ENCODE results near the gene SPON1.
"Not testable (repeated sequence)": the region's sequence is repeated elsewhere in the genome, so short reads cannot be mapped to it uniquely, and the experiment has no call there.

SPON1 gene

DNA sequence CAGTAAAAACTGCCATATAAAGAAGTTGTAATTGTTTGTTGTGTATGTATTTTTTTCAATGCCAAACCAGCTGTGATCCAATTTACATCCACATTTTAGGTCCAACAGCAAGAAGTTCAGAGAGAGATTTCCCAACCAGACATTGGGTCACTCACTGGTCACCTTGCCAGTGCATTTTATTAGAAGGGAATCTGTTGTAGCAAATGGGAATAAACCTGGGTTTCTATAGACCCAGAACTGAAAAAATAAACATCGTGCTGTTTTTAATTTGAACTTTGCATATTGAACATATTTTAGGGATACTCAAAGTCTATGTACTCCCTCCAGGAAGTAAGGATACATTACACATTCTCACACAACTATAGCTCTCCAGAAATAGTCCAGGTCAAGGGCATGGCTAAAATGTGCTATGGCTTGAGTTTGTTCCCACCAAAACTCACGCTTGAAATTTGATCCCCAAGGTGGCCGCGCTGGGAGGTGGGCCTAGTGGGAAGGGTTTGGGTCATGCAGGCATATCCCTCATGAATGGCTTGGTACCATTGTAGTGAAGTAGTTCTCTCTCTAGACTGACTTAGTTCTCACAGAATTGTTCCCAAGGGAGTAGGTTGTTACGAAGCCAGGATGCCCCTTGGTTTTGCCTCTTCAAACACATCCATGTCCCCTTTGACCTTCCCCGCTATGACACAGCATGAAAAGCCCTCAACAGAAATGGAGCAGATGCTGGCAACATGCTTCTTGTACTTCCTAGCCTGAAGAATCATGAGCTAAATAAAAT, 305.5 kb downstream of the SPON1 start:
- H3K27ac ChIP-seq (ENCODE audit: low read length), result no peak overlapping the region
- H3K4me3 ChIP-seq (ENCODE audit: low read length in 2 of 2), result no peak overlapping the region
- H3K9me3 ChIP-seq (ENCODE audit: control insufficient read depth in 2 of 2, low read length in 2 of 2), result no peaks in the 10 kb centered on the region
- no peak overlapping the region for H3K9ac ChIP-seq (ENCODE audit: low read length in 2 of 2)
- no peaks in the 10 kb centered on the region for H3K27me3 ChIP-seq (ENCODE audit: control insufficient read depth in 1 of 2, insufficient read depth in 2 of 2, low read length in 2 of 2)
- peaks cover 20 to 29% of the 10 kb centered on the region in 2 donors for H3K36me3 ChIP-seq (ENCODE audit: control insufficient read depth in 2 of 2, insufficient read depth in 2 of 2, low read length in 2 of 2)
- H3K4me1 ChIP-seq (ENCODE audit: control insufficient read depth, insufficient read depth, low read length), result no peaks in the 10 kb centered on the region

DNA sequence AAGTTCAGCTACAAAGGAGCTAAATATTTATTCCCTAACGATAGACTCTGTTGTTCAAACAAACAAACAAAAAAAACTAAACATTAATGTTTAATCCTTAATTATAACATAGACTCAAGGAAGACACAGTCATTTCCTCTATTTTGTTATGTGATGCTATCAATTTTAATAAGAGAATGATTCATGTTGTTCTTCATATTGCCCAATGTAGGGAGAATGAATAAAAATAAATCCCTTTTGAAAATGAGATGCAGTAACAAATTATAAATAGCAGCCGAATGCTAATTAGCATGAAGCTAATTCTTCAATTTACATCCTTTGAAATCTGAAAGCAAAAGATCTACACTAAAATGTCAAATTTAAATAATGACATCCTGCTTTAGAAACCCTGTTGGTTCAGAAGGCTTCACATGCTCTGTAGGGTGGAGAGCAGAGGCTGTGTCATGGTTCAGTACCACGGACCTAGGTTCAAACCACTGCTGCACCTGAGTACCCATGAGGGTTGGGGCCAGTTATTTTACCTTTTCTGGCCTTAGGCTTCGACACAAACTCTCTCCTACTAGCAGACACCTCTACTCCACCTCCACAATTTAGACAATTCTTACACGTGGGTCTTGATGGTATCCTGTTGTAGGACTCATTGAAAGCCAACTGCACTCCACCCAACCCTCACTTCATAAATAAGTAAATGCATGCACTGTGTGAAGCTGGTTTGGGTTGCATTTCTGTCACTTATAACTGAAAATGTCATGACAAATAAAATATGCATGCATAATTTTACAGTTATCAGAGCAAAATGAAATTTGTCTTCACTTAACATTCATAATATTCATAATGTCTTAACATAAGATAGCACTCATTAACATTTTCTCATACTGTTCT, 307.4 kb downstream of the SPON1 start:
- no peaks in the 10 kb centered on the region for H3K27me3 ChIP-seq (ENCODE audit: control insufficient read depth in 1 of 2, insufficient read depth in 2 of 2, low read length in 2 of 2)
- no peaks in the 10 kb centered on the region for H3K4me1 ChIP-seq (ENCODE audit: control insufficient read depth, insufficient read depth, low read length)
- H3K9ac ChIP-seq (ENCODE audit: low read length in 2 of 2), result no peak overlapping the region
- peaks cover 13 to 17% of the 10 kb centered on the region in 2 donors for H3K36me3 ChIP-seq (ENCODE audit: control insufficient read depth in 2 of 2, insufficient read depth in 2 of 2, low read length in 2 of 2)
- H3K4me3 ChIP-seq (ENCODE audit: low read length in 2 of 2), result no peak overlapping the region
- no peak overlapping the region for H3K27ac ChIP-seq (ENCODE audit: low read length)
- H3K9me3 ChIP-seq (ENCODE audit: control insufficient read depth in 2 of 2, low read length in 2 of 2), result no peaks in the 10 kb centered on the region

DNA sequence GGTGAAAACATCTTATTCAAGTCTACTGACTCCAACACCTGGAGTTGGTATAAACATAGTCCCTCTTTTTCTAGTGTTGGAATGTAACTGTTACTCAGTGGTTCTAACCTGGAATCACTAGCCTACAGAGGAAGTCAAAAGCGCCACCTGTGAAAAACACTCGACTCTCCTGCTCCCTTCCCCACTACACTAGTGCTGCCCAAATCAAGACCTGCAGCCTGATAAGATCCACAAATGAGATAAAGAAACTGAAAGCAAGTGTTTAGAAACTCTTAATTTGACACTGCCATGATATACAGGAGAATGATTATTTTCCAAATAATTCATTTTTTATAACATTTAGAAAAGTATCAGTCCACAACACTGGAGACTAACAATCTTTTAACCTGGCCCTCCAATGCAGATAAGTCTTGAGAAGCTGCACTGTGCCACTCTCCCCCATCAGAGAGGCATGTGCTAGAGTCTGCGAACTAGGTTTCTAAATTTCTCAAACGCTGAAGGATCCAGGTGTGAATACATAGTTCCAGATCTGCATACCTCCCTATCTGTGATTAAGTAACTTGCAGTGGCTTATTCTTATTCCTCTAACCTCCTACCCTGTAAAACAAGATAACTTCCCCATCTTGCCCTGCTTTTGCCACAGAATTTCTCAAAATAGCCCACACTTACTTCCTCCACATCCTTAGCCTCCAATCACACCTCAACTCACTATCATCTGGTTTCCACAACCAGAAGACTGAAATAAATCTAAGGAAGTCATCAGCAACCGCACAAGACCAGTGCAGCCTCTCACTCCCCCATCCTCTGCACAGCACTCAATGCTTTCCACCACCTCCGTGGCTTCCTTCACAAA, 308.4 kb downstream of the SPON1 start:
- Histone ChIP-seq H3K9ac (ENCODE audit: low read length in 2 of 2) (no peak overlapping the region), H3K27ac (ENCODE audit: low read length) (no peak overlapping the region), H3K36me3 (ENCODE audit: control insufficient read depth in 2 of 2, insufficient read depth in 2 of 2, low read length in 2 of 2) (peaks cover 4 to 7% of the 10 kb centered on the region in 2 donors), H3K9me3 (ENCODE audit: control insufficient read depth in 2 of 2, low read length in 2 of 2) (no peaks in the 10 kb centered on the region), H3K4me1 (ENCODE audit: control insufficient read depth, insufficient read depth, low read length) (no peaks in the 10 kb centered on the region), H3K27me3 (ENCODE audit: control insufficient read depth in 1 of 2, insufficient read depth in 2 of 2, low read length in 2 of 2) (no peaks in the 10 kb centered on the region), H3K4me3 (ENCODE audit: low read length in 2 of 2) (no peak overlapping the region)

DNA sequence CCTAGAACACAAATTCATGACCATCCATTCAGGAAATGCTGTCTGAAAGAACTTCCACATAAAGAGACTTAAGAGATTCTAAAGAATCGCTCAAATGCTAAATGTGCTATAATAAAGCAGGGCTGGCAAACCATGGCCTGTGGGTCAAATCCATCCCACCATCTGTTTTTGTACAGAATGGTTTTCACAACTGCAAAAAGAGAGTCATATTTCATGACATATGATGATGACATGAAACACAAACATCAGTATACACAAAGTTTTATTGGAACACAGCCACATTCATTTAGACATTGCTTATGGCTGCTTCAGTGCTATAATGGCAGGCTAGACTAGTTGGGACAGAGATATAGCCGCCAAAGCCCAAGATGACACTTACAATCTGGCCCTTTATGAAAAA, 311.4 kb downstream of the SPON1 start:
- Histone ChIP-seq H3K9me3 (ENCODE audit: control insufficient read depth in 2 of 2, low read length in 2 of 2) (no peaks in the 10 kb centered on the region), H3K27ac (ENCODE audit: low read length) (no peak overlapping the region), H3K4me1 (ENCODE audit: control insufficient read depth, insufficient read depth, low read length) (no peaks in the 10 kb centered on the region), H3K36me3 (ENCODE audit: control insufficient read depth in 2 of 2, insufficient read depth in 2 of 2, low read length in 2 of 2) (no peaks in the 10 kb centered on the region), H3K27me3 (ENCODE audit: control insufficient read depth in 1 of 2, insufficient read depth in 2 of 2, low read length in 2 of 2) (no peaks in the 10 kb centered on the region), H3K4me3 (ENCODE audit: low read length in 2 of 2) (no peak overlapping the region), H3K9ac (ENCODE audit: low read length in 2 of 2) (no peak overlapping the region)

DNA sequence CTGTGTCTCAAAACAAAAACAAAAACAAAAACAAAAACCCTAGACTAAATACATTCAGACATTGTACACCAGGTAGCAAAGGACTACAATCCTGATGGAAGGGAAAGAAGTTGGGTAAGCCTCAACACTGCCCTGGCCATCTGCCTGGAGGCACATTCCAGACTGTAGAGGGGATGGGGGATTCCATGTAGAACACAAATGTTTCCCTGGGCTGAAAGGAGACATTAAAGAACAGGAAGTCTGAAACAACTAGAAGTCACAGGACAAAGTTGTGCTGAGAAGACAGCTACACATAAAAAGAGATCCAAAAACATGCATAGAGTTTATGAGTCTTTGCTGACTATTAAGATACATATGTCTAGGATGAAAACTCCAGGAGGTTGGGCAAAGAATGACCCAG, 312.6 kb downstream of the SPON1 start:
- Histone ChIP-seq H3K9ac (ENCODE audit: low read length in 2 of 2) (no peak overlapping the region), H3K27me3 (ENCODE audit: control insufficient read depth in 1 of 2, insufficient read depth in 2 of 2, low read length in 2 of 2) (no peaks in the 10 kb centered on the region), H3K4me3 (ENCODE audit: low read length in 2 of 2) (no peak overlapping the region), H3K36me3 (ENCODE audit: control insufficient read depth in 2 of 2, insufficient read depth in 2 of 2, low read length in 2 of 2) (peaks cover 0 to 6% of the 10 kb centered on the region in 2 donors), H3K27ac (ENCODE audit: low read length) (no peak overlapping the region), H3K4me1 (ENCODE audit: control insufficient read depth, insufficient read depth, low read length) (no peaks in the 10 kb centered on the region), H3K9me3 (ENCODE audit: control insufficient read depth in 2 of 2, low read length in 2 of 2) (no peaks in the 10 kb centered on the region)

DNA sequence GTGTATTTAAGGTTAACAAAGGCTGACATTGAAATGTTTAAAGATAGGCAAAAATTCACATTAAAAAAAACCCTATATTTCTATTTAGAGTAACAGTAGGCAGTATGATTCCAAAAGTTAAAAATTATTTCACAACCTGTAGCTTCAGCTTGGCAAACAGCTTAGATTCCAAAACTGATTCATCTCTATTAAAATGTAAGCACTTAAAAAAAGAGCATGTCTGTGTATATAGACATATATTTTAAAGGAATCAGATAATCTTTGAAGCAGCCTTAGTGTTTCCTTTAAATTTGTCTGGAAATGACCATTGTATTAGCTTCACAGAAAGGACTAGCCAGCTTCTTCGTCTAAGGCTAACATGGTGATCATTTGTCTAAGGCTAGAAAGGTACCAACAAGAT, 316.3 kb downstream of the SPON1 start:
- not testable (repeated sequence) for H3K9me3 ChIP-seq (ENCODE audit: control insufficient read depth in 2 of 2, low read length in 2 of 2); H3K9ac ChIP-seq (ENCODE audit: low read length in 2 of 2); H3K4me1 ChIP-seq (ENCODE audit: control insufficient read depth, insufficient read depth, low read length); H3K27me3 ChIP-seq (ENCODE audit: control insufficient read depth in 1 of 2, insufficient read depth in 2 of 2, low read length in 2 of 2); H3K4me3 ChIP-seq (ENCODE audit: low read length in 2 of 2); H3K27ac ChIP-seq (ENCODE audit: low read length); H3K36me3 ChIP-seq (ENCODE audit: control insufficient read depth in 2 of 2, insufficient read depth in 2 of 2, low read length in 2 of 2)

DNA sequence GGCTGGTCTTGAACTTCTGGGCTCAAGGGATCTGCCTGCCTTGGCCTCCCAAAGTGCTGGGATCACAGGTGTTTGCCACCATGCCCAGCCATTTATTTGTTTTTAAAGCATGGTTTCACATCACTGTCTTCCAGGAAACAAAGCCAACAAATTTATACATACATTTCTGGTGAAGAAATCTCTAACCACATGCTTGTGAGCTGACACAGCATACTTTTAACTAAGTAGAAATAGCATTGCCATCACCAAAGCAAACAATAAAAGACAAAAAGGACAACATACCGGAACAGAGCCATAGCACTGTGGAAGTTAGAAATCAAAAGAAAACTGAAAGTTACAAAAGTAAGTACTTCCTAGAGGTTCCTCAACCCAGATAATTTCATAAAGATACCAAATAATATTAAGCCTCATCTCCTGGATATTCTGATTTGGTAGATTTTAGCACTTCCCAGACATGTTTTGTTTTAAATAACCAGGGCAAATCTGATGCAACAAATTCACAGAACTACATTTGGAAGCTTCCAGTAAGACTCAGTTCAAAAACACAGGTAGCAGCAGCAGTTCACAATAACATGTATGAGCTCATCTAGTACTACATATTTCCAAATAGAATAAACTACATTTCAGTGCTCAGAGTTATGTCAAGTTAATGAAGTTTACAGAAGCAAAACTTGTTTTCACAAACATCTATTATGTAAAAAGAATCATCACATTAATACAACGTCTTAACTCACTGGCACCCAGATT, 325.8 kb downstream of the SPON1 start:
- H3K4me3 ChIP-seq (ENCODE audit: low read length in 2 of 2), result no peak overlapping the region
- no peaks in the 10 kb centered on the region for H3K4me1 ChIP-seq (ENCODE audit: control insufficient read depth, insufficient read depth, low read length)
- H3K27me3 ChIP-seq (ENCODE audit: control insufficient read depth in 1 of 2, insufficient read depth in 2 of 2, low read length in 2 of 2), result no peaks in the 10 kb centered on the region
- H3K9ac ChIP-seq (ENCODE audit: low read length in 2 of 2), result no peak overlapping the region
- no peak overlapping the region for H3K27ac ChIP-seq (ENCODE audit: low read length)
- H3K36me3 ChIP-seq (ENCODE audit: control insufficient read depth in 2 of 2, insufficient read depth in 2 of 2, low read length in 2 of 2), result peaks cover 0 to 4% of the 10 kb centered on the region in 2 donors
- no peaks in the 10 kb centered on the region for H3K9me3 ChIP-seq (ENCODE audit: control insufficient read depth in 2 of 2, low read length in 2 of 2)

DNA sequence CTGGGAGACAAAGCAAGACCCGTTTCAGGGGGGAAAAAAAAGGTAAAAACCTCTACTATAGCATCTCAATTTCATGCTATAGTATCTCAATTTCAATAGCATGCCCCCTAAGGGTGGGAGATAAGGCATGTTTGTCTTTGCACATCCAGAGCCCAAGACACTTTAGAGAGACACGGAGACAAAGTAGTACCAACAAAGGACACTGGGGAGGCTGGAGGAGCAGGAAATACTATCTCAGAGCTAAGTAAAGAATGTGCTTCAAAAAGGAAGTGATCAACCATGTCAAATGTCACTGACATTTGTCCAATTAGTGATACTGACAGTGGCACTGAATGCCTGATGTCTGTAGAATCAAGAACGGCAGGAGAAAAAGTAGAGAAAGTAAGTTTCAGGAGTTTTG, 327.9 kb downstream of the SPON1 start:
- Histone ChIP-seq H3K27me3 (ENCODE audit: control insufficient read depth in 1 of 2, insufficient read depth in 2 of 2, low read length in 2 of 2) (no peaks in the 10 kb centered on the region), H3K9me3 (ENCODE audit: control insufficient read depth in 2 of 2, low read length in 2 of 2) (no peaks in the 10 kb centered on the region), H3K27ac (ENCODE audit: low read length) (no peak overlapping the region), H3K36me3 (ENCODE audit: control insufficient read depth in 2 of 2, insufficient read depth in 2 of 2, low read length in 2 of 2) (peaks cover 0 to 6% of the 10 kb centered on the region in 2 donors), H3K9ac (ENCODE audit: low read length in 2 of 2) (no peak overlapping the region), H3K4me3 (ENCODE audit: low read length in 2 of 2) (no peak overlapping the region), H3K4me1 (ENCODE audit: control insufficient read depth, insufficient read depth, low read length) (no peaks in the 10 kb centered on the region)

DNA sequence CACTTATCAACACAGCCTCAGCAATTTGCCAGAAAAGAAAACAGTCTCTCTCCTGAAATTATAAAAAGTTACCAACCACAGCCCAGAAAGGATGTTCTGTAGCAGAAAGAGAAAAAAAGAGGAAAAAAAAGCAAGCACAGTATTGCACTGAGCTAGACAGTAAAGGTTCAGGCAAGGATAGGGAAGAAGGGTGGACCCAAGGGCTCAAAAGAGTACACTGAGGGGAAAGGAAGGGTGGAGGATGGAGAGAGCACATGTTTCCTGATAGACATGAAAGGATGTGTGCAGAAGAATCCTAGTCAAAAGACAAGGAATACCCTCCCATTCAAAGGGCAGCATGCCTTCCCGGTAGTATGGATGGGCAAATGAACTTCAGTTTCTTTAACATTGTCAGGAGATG, 337.4 kb downstream of the SPON1 start:
- H3K36me3 ChIP-seq (ENCODE audit: control insufficient read depth in 2 of 2, insufficient read depth in 2 of 2, low read length in 2 of 2), result no peaks in the 10 kb centered on the region
- H3K9ac ChIP-seq (ENCODE audit: low read length in 2 of 2), result no peak overlapping the region
- H3K4me3 ChIP-seq (ENCODE audit: low read length in 2 of 2), result no peak overlapping the region
- H3K4me1 ChIP-seq (ENCODE audit: control insufficient read depth, insufficient read depth, low read length), result peaks cover 7% of the 10 kb centered on the region
- H3K9me3 ChIP-seq (ENCODE audit: control insufficient read depth in 2 of 2, low read length in 2 of 2), result no peaks in the 10 kb centered on the region
- H3K27me3 ChIP-seq (ENCODE audit: control insufficient read depth in 1 of 2, insufficient read depth in 2 of 2, low read length in 2 of 2), result no peaks in the 10 kb centered on the region
- no peak overlapping the region for H3K27ac ChIP-seq (ENCODE audit: low read length)
